ENCODE results near the gene HABP2. TPM values are rescaled to one million over a fixed set of nuclear protein-coding genes. Genes with fewer than 3 reads are reported as not detected.
A peak's percentile ranks its signal among the peaks of the same experiment; 100 is the strongest.

HABP2 gene
- total RNA-seq, 1 experiment from 2014 or later, result not detected

DNA sequence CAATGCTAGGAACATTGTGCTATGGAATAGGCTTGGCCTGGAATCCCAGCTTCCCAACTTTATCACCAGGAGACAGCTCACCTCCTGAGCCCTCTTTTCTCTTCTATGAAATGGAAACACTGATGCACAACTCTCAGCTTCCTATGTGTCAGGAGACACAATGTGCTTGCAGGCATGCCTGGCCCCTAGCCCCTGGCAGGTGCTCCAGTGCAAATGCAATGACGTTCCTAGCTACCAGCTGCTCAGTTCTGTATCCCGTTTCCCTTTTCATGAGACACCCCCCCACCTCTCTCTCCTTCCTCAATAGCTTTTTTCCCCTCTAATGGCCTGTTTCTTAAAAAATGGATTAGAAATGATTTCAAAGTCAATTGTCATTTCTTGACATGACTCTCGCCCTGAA is 30.7 kb downstream of the HABP2 start:
- Histone ChIP-seq H3K36me3 (ENCODE audit: low read depth, low read length) (no peaks in the 10 kb centered on the region), H3K27ac (ENCODE audit: low read length) (no peak overlapping the region), H2AFZ (ENCODE audit: low read length) (no peak overlapping the region), H3K9me2 (replicated peaks; ENCODE audit: low read length) (no peaks in the 10 kb centered on the region), H4K20me1 (ENCODE audit: low read length) (no peaks in the 10 kb centered on the region), H3K4me2 (ENCODE audit: low read length) (no peak overlapping the region), H3F3A (ENCODE audit: low read length, unreplicated experiment) (no peaks in the 10 kb centered on the region), H3K9ac (ENCODE audit: low read length) (no peak overlapping the region), H3K27me3 (ENCODE audit: low read length) (peaks cover 9% of the 10 kb centered on the region), H3K79me2 (ENCODE audit: low read length) (no peaks in the 10 kb centered on the region), H3K4me1 (ENCODE audit: insufficient read depth, low read length) (no peaks in the 10 kb centered on the region), H3K4me3 (ENCODE audit: low read length) (no peak overlapping the region), H3K9me3 (ENCODE audit: low read length) (no peaks in the 10 kb centered on the region)
- BruUV-seq (replicated peaks), result no TSS peak
- DNase-seq (no peak), ATAC-seq (no peak)
- intact Hi-C loops (cut with micrococcal nuclease), result no loop called here
- TF ChIP-seq, protein P1, sequence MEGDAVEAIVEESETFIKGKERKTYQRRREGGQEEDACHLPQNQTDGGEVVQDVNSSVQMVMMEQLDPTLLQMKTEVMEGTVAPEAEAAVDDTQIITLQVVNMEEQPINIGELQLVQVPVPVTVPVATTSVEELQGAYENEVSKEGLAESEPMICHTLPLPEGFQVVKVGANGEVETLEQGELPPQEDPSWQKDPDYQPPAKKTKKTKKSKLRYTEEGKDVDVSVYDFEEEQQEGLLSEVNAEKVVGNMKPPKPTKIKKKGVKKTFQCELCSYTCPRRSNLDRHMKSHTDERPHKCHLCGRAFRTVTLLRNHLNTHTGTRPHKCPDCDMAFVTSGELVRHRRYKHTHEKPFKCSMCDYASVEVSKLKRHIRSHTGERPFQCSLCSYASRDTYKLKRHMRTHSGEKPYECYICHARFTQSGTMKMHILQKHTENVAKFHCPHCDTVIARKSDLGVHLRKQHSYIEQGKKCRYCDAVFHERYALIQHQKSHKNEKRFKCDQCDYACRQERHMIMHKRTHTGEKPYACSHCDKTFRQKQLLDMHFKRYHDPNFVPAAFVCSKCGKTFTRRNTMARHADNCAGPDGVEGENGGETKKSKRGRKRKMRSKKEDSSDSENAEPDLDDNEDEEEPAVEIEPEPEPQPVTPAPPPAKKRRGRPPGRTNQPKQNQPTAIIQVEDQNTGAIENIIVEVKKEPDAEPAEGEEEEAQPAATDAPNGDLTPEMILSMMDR (conservative IDR thresholded peaks at IDR 0.05; ENCODE audit: low read depth, low read length), result no peak
- TF ChIP-seq EZH2 (IDR thresholded peaks at IDR 0.05; ENCODE audit: low read length, unreplicated experiment), result no peak
- no peak for TF ChIP-seq EZH2phosphoT487 (IDR thresholded peaks at IDR 0.05; ENCODE audit: borderline replicate concordance, low read length)
- POLR2A ChIA-PET (ENCODE audit: unreplicated experiment), result no interaction called here
- CTCF ChIA-PET, result no interaction called here

GRCh38 chr10:113585949-113586348 is 33.1 kb downstream of the HABP2 start:
- TF ChIP-seq EZH2phosphoT487 (IDR thresholded peaks at IDR 0.05; ENCODE audit: borderline replicate concordance, low read length) (no peak), EZH2 (IDR thresholded peaks at IDR 0.05; ENCODE audit: low read length, unreplicated experiment) (no peak)
- TF ChIP-seq, protein P1 (conservative IDR thresholded peaks at IDR 0.05; ENCODE audit: low read depth, low read length), result no peak
- H3K9me2 ChIP-seq (replicated peaks; ENCODE audit: low read length), result no peaks in the 10 kb centered on the region
- no peaks in the 10 kb centered on the region for H3F3A ChIP-seq (ENCODE audit: low read length, unreplicated experiment)
- ATAC-seq (no peak), DNase-seq (peak; percentile 7)
- no peak overlapping the region for H2AFZ ChIP-seq (ENCODE audit: low read length)
- no peak overlapping the region for H3K4me3 ChIP-seq (ENCODE audit: low read length)
- H4K20me1 ChIP-seq (ENCODE audit: low read length), result no peaks in the 10 kb centered on the region
- no peaks in the 10 kb centered on the region for H3K79me2 ChIP-seq (ENCODE audit: low read length)
- H3K9me3 ChIP-seq (ENCODE audit: low read length), result no peaks in the 10 kb centered on the region
- ChIA-PET POLR2A (ENCODE audit: unreplicated experiment) (no interaction called here), CTCF (no interaction called here)
- no TSS peak for BruUV-seq (replicated peaks)
- H3K27ac ChIP-seq (ENCODE audit: low read length), result no peak overlapping the region
- H3K4me2 ChIP-seq (ENCODE audit: low read length), result no peak overlapping the region
- H3K4me1 ChIP-seq (ENCODE audit: insufficient read depth, low read length), result no peaks in the 10 kb centered on the region
- no peak overlapping the region for H3K9ac ChIP-seq (ENCODE audit: low read length)
- intact Hi-C loops (cut with micrococcal nuclease), result no loop called here
- peaks cover 9% of the 10 kb centered on the region for H3K27me3 ChIP-seq (ENCODE audit: low read length)
- no peaks in the 10 kb centered on the region for H3K36me3 ChIP-seq (ENCODE audit: low read depth, low read length)

GRCh38 chr10:113589201-113589770 is 36.4 kb downstream of the HABP2 start:
- H3K27ac ChIP-seq (ENCODE audit: low read length), result no peak overlapping the region
- intact Hi-C loops (cut with micrococcal nuclease), result no loop called here
- CTCF ChIA-PET, result no interaction called here
- H3K9me2 ChIP-seq (replicated peaks; ENCODE audit: low read length), result no peaks in the 10 kb centered on the region
- no peaks in the 10 kb centered on the region for H3K4me1 ChIP-seq (ENCODE audit: insufficient read depth, low read length)
- H3K9ac ChIP-seq (ENCODE audit: low read length), result no peak overlapping the region
- TF ChIP-seq EZH2 (IDR thresholded peaks at IDR 0.05; ENCODE audit: low read length, unreplicated experiment) (no peak), EZH2phosphoT487 (IDR thresholded peaks at IDR 0.05; ENCODE audit: borderline replicate concordance, low read length) (no peak)
- TF ChIP-seq, protein P1 (conservative IDR thresholded peaks at IDR 0.05; ENCODE audit: low read depth, low read length), result no peak
- DNase-seq, result no peak
- H2AFZ ChIP-seq (ENCODE audit: low read length), result no peak overlapping the region
- no TSS peak for BruUV-seq (replicated peaks)
- no peaks in the 10 kb centered on the region for H3K79me2 ChIP-seq (ENCODE audit: low read length)
- no peaks in the 10 kb centered on the region for H3F3A ChIP-seq (ENCODE audit: low read length, unreplicated experiment)
- no peak overlapping the region for H3K4me3 ChIP-seq (ENCODE audit: low read length)
- no peak overlapping the region for H3K4me2 ChIP-seq (ENCODE audit: low read length)
- ATAC-seq, result no peak
- peaks cover 24% of the 10 kb centered on the region for H3K27me3 ChIP-seq (ENCODE audit: low read length)
- no peaks in the 10 kb centered on the region for H3K9me3 ChIP-seq (ENCODE audit: low read length)
- no peaks in the 10 kb centered on the region for H4K20me1 ChIP-seq (ENCODE audit: low read length)
- POLR2A ChIA-PET (ENCODE audit: unreplicated experiment), result no interaction called here
- no peaks in the 10 kb centered on the region for H3K36me3 ChIP-seq (ENCODE audit: low read depth, low read length)

Measured in PC-3 (cell line).